OCI-LY7 (cell line): ENCODE measurements around the gene DERA. TPM values are rescaled to one million over a fixed set of nuclear protein-coding genes. Genes with fewer than 3 reads are reported as not detected.

Source experiments
- BruUV-seq: library from RNA; stranded (reverse); fragments of 400-500 nt; replicated peaks from 2 replicates; lab custom pipeline; 2021; lab: Mats Ljungman, UMichigan
- CTCF ChIA-PET: fragments of 300-600 bp; sonication (Branson Sonifier 250); formaldehyde crosslinking; loops from one replicate; lab custom pipeline; 2022; ENCODE audit warnings: antibody characterized with exemption; ENCODE audit not compliant: unreplicated experiment; lab: Charles Lee
- POLR2A ChIA-PET: fragments of 300-600 bp; sonication (Branson Sonifier 250); formaldehyde crosslinking; loops from one replicate; lab custom pipeline; 2022; ENCODE audit warnings: antibody characterized with exemption; lab: Charles Lee
- DNase-seq: peaks from one replicate; pipeline ENCODE4 v3.0.0-alpha.2; 2015; ENCODE audit warnings: low spot score
- H2AFZ ChIP-seq: fragments of 200-600 bp; sonication (generic), shearing (Covaris generic); 2 replicates; pipeline ENCODE4 v1.6.1; 2014; ENCODE audit warnings: mild to moderate bottlenecking, antibody characterized with exemption, low read length, moderate library complexity
- H3K27ac ChIP-seq: fragments of 200-600 bp; sonication (generic); 2 replicates; pipeline ENCODE4 v1.5.1; 2014; ENCODE audit warnings: mixed run types, low read depth, mild to moderate bottlenecking, moderate library complexity, low read length, inconsistent platforms; ENCODE audit not compliant: poor library complexity, severe bottlenecking
- H3K36me3 ChIP-seq: fragments of 200-600 bp; sonication (generic); 2 replicates; pipeline ENCODE4 v1.6.1; 2014; ENCODE audit warnings: mild to moderate bottlenecking, antibody characterized with exemption, low read length, moderate library complexity, mixed read lengths; ENCODE audit not compliant: insufficient read depth
- H3K4me1 ChIP-seq: fragments of 200-600 bp; sonication (generic); 2 replicates; pipeline ENCODE4 v1.5.1; 2014; ENCODE audit warnings: mild to moderate bottlenecking, low read length; ENCODE audit not compliant: insufficient read depth, poor library complexity, severe bottlenecking
- H3K4me2 ChIP-seq: fragments of 200-600 bp; sonication (generic); 2 replicates; pipeline ENCODE4 v1.6.1; 2014; ENCODE audit warnings: mild to moderate bottlenecking, low read length
- H3K4me3 ChIP-seq: fragments of 200-600 bp; sonication (generic); 2 replicates; pipeline ENCODE4 v1.5.1; 2014; ENCODE audit warnings: mild to moderate bottlenecking, low read depth, low read length; ENCODE audit not compliant: poor library complexity, severe bottlenecking
- H3K79me2 ChIP-seq: fragments of 200-600 bp; sonication (generic); 2 replicates; pipeline ENCODE4 v1.6.1; 2016; ENCODE audit warnings: low read depth, mild to moderate bottlenecking, low read length, moderate library complexity, mixed read lengths; ENCODE audit not compliant: insufficient read depth
- H3K9me2 ChIP-seq: fragments of 200-600 bp; sonication (generic); 2 replicates; pipeline ENCODE4 v1.6.1; 2016; ENCODE audit warnings: mild to moderate bottlenecking, low read length, mixed read lengths; ENCODE audit not compliant: insufficient read depth
- H3K9me3 ChIP-seq: fragments of 200-600 bp; sonication (generic); 2 replicates; pipeline ENCODE4 v1.6.1; 2014; ENCODE audit warnings: mild to moderate bottlenecking, mixed run types, low read length, mixed read lengths
- H4K20me1 ChIP-seq: fragments of 200-600 bp; sonication (generic); 2 replicates; pipeline ENCODE4 v1.6.1; 2014; ENCODE audit warnings: mild to moderate bottlenecking, antibody characterized with exemption, low read length, moderate library complexity, mixed read lengths; ENCODE audit not compliant: insufficient read depth
- EZH2phosphoT487 ChIP-seq: fragments of 200-600 bp; sonication (generic); IDR thresholded peaks from 2 replicates; pipeline ENCODE4 v1.6.1; 2018; ENCODE audit warnings: low read depth, borderline replicate concordance, mild to moderate bottlenecking, mixed run types, antibody characterized with exemption, low read length, moderate library complexity, mixed read lengths
- intact Hi-C: fragments of 100-400 bp; cut with micrococcal nuclease; formaldehyde crosslinking; loops from one replicate; pipeline ENCODE4 v1.10.0; 2022; ENCODE audit not compliant: unreplicated experiment
- total RNA-seq, 2 experiments: library from RNA; depleted of rRNA in 1 of 2; stranded (reverse); fragments of >200 nt in 1 of 2; shearing (Covaris generic) in 1 of 2; gene quantifications; 2 replicates each; pipeline ENCODE4 v1.2.3, GENCODE V29; 2014 to 2022
- TF ChIP-seq, protein P1 (sequence below): fragments of 200-600 bp; sonication (generic); conservative IDR thresholded peaks from 2 replicates; pipeline ENCODE4 v1.5.1; 2014; ENCODE audit warnings: mild to moderate bottlenecking, antibody characterized with exemption, low read length, moderate library complexity, mixed read lengths

The DERA gene
- total RNA-seq, 2 experiments from 2014 or later, result 68.6 to 87.2 TPM

DNA sequence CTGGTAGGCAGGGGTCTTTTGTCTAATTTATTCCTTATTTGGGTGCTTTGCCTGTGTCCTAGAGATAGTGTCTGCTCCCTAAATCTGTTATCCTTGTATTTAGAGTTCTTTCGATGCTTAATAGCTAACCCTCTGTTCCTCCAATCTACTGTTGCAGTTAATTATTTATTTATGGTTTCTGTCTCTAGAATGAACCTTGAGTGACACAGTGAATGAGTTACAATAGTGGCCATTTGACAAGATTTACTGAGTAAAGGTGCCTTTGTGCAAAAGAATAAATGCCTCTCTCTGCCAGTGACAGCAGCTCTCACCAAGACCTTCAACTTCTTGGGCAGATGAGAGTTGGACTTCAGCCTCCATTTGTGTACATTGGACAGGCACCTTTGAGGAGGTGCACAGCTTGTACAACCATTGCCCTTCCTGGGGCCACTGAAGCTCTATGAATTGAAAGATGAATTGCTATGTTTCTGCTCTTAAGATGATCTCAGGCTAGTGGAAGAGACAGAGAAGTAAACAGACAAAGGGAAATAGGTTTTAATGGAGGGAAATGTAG lies 165.9 kb downstream of the DERA start:
- H3K9me2 ChIP-seq, result no peaks in the 10 kb centered on the region

DNA sequence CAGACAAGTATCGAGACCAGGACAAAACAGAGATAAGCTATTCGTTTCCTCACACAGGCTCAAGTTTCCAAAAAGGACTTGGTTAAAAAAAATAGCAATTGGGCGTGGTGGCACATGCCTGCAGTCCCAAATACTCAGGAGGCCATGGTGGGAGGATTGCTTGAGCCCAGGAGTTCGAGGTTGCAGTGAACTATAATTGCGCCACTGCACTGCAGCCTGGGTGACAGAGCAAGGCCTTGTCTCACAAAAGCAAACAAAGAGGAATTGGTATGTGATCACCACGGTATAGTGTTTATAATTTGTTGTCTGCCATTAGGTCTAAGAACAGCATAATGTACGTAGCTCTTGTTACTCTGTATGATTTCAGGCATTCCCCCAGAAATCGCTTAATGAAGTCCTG lies 175.3 kb downstream of the DERA start:
- intact Hi-C loops, result no loop called here
- Histone ChIP-seq H3K4me2 (no peak overlapping the region), H3K27ac (no peak overlapping the region), H3K4me3 (no peak overlapping the region), H3K36me3 (no peaks in the 10 kb centered on the region), H3K79me2 (no peaks in the 10 kb centered on the region), H3K9me2 (no peaks in the 10 kb centered on the region), H2AFZ (no peak overlapping the region), H4K20me1 (no peaks in the 10 kb centered on the region), H3K4me1 (no peaks in the 10 kb centered on the region), H3K9me3 (no peaks in the 10 kb centered on the region)
- no peak for DNase-seq
- TF ChIP-seq, protein P1, sequence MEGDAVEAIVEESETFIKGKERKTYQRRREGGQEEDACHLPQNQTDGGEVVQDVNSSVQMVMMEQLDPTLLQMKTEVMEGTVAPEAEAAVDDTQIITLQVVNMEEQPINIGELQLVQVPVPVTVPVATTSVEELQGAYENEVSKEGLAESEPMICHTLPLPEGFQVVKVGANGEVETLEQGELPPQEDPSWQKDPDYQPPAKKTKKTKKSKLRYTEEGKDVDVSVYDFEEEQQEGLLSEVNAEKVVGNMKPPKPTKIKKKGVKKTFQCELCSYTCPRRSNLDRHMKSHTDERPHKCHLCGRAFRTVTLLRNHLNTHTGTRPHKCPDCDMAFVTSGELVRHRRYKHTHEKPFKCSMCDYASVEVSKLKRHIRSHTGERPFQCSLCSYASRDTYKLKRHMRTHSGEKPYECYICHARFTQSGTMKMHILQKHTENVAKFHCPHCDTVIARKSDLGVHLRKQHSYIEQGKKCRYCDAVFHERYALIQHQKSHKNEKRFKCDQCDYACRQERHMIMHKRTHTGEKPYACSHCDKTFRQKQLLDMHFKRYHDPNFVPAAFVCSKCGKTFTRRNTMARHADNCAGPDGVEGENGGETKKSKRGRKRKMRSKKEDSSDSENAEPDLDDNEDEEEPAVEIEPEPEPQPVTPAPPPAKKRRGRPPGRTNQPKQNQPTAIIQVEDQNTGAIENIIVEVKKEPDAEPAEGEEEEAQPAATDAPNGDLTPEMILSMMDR, result no peak
- TF ChIP-seq EZH2phosphoT487, result no peak
- ChIA-PET CTCF (no interaction called here), POLR2A (interaction anchor here (0.6 to 0.7 kb wide), 3 partner anchors 9 to 1031 kb away, joined by 3 to 6 read pairs (median 3); no protein-coding TSS in a partner anchor)
- no TSS peak for BruUV-seq

More for the DNA sequence above, 165.9 kb downstream of the DERA start:
- POLR2A ChIA-PET, result interaction anchor here (0.9 kb wide), 1 partner anchor 26 kb away, joined by 3 read pairs; no protein-coding TSS in a partner anchor
- CTCF ChIA-PET, result no interaction called here
- intact Hi-C loops, result loop anchor here (2.0 kb wide), 1 partner anchor 284 kb away; no protein-coding TSS in a partner anchor
- H3K4me1 ChIP-seq, result no peaks in the 10 kb centered on the region
- DNase-seq, result no peak
- no TSS peak for BruUV-seq
- no peak overlapping the region for H3K27ac ChIP-seq
- peak overlapping the region; percentile 67 for H2AFZ ChIP-seq
- H3K79me2 ChIP-seq, result no peaks in the 10 kb centered on the region
- H3K4me3 ChIP-seq, result no peak overlapping the region
- H3K36me3 ChIP-seq, result no peaks in the 10 kb centered on the region
- H4K20me1 ChIP-seq, result no peaks in the 10 kb centered on the region
- H3K4me2 ChIP-seq, result no peak overlapping the region
- TF ChIP-seq, protein P1, result no peak
- no peak for TF ChIP-seq EZH2phosphoT487
- no peaks in the 10 kb centered on the region for H3K9me3 ChIP-seq

DNA sequence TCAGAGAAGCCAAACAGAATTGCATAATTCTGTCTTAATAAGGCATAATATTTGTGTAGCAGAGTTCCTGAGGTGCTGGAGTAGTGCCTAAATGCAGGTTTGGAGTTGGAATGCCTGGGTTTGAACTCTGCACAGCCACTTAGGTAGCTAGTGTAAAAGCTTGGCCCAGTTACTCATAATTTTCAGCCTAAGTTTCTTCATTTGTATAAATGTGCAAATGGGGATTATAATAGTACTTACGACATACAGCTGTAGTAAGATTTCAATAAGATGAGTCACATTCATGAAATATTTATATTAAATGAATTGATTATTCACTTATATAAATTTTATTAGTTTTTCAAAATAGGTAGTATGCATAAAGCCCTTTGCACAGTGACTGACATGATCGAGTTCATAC lies 175.8 kb downstream of the DERA start:
- Histone ChIP-seq H3K27ac (no peak overlapping the region), H3K36me3 (no peaks in the 10 kb centered on the region), H3K9me3 (0 out of 2 replicates have a peak, but pooled peaks cover 2% of the 10 kb centered on the region), H4K20me1 (no peaks in the 10 kb centered on the region), H3K79me2 (no peaks in the 10 kb centered on the region), H2AFZ (no peak overlapping the region), H3K9me2 (no peaks in the 10 kb centered on the region), H3K4me3 (no peak overlapping the region), H3K4me1 (no peaks in the 10 kb centered on the region), H3K4me2 (no peak overlapping the region)
- ChIA-PET POLR2A (interaction anchor here (0.6 kb wide), 1 partner anchor 511 kb away, joined by 3 read pairs; no protein-coding TSS in a partner anchor), CTCF (no interaction called here)
- intact Hi-C loops, result no loop called here
- BruUV-seq, result no TSS peak
- DNase-seq, result no peak
- TF ChIP-seq, protein P1, result no peak
- TF ChIP-seq EZH2phosphoT487, result no peak
